Vagina (tissue), 2 donors: ENCODE data around the gene MDGA2.

Experiments used
- POLR2A ChIP-seq, 2 donors: fragments of 450-650 bp; IDR thresholded peaks; one replicate each; pipeline ENCODE4 v1.6.1; 2017; ENCODE audit warnings: antibody characterized with exemption in 2 of 2, mild to moderate bottlenecking in 2 of 2, moderate library complexity in 2 of 2
- TF ChIP-seq, protein P1 (sequence below), 3 experiments: fragments of 450-650 bp in 2 of 3; fragments of 200-600 bp in 1 of 3; sonication (generic) in 1 of 3; IDR thresholded peaks; one replicate each; pipeline ENCODE4 v1.5.1; 2017 to 2019; ENCODE audit warnings: antibody characterized with exemption in 3 of 3, mild to moderate bottlenecking in 2 of 3, moderate library complexity in 2 of 3

DNA sequence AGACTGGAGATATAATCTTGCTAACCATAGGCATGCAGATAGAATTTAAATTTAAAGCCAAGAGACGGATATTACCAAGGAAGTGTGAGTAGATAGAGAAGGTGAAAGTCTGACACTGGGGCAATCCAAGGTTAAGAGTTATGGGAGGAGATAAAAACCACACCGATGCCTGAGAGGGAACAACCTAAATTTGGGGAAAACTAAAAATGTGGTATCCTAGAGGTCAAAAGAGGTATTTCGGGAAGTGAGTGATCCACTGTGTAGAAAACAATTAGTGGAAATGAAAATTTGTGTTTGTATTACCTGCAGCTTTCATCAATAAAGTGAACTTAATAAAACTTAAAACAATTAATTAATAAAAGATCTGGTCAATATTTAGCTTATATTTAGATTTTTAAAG, 754.9 kb downstream of the MDGA2 start:
- no peak for TF ChIP-seq POLR2A (IDR thresholded peaks at IDR 0.05)
- TF ChIP-seq, protein P1, sequence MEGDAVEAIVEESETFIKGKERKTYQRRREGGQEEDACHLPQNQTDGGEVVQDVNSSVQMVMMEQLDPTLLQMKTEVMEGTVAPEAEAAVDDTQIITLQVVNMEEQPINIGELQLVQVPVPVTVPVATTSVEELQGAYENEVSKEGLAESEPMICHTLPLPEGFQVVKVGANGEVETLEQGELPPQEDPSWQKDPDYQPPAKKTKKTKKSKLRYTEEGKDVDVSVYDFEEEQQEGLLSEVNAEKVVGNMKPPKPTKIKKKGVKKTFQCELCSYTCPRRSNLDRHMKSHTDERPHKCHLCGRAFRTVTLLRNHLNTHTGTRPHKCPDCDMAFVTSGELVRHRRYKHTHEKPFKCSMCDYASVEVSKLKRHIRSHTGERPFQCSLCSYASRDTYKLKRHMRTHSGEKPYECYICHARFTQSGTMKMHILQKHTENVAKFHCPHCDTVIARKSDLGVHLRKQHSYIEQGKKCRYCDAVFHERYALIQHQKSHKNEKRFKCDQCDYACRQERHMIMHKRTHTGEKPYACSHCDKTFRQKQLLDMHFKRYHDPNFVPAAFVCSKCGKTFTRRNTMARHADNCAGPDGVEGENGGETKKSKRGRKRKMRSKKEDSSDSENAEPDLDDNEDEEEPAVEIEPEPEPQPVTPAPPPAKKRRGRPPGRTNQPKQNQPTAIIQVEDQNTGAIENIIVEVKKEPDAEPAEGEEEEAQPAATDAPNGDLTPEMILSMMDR (IDR thresholded peaks at IDR 0.05), result no peak
